Activated CD4-positive, alpha-beta T cell treated with anti-CD3 and anti-CD28 coated beads, Interleukin-2, amount 50 U/mL, for 24 hours (primary cell): ENCODE results near the gene RBM18.

Source experiments
- DNase-seq, 2 donors: peaks; one replicate each; pipeline ENCODE4 v3.0.0-alpha.2; 2020; ENCODE audit warnings: low read depth in 1 of 2, low spot score in 1 of 2

RBM18 gene

GRCh38 chr9:122206118-122207046 is 58.3 kb downstream of the RBM18 start:
- no peak for DNase-seq

- DNase-seq = no peak
Measured at GRCh38 chr9:122205176-122205575, 59.5 kb downstream of the RBM18 start.

- DNase-seq = no peak
Measured at GRCh38 chr9:122204491-122204890, 60.1 kb downstream of the RBM18 start.

- no peak for DNase-seq
Measured at GRCh38 chr9:122204055-122204454, 60.6 kb downstream of the RBM18 start.

GRCh38 chr9:122202111-122202510 is 62.5 kb downstream of the RBM18 start:
- DNase-seq = no peak

- DNase-seq = no peak
Measured at GRCh38 chr9:122201641-122202040, 63.0 kb downstream of the RBM18 start.

- no peak for DNase-seq
Measured at GRCh38 chr9:122200960-122201595, 63.6 kb downstream of the RBM18 start.

GRCh38 chr9:122197882-122198281 is 66.8 kb downstream of the RBM18 start:
- no peak for DNase-seq

- DNase-seq = no peak
Measured at GRCh38 chr9:122197426-122197825, 67.2 kb downstream of the RBM18 start.

GRCh38 chr9:122195875-122196274 is 68.8 kb downstream of the RBM18 start:
- DNase-seq = no peak

- DNase-seq = no peak
Measured at GRCh38 chr9:122193651-122194050, 71.0 kb downstream of the RBM18 start.

- DNase-seq = no peak
Measured at GRCh38 chr9:122192914-122193525, 71.6 kb downstream of the RBM18 start.

GRCh38 chr9:122192261-122192875 is 72.3 kb downstream of the RBM18 start:
- no peak for DNase-seq

- DNase-seq = no peak
Measured at GRCh38 chr9:122191584-122191983, 73.1 kb downstream of the RBM18 start.

GRCh38 chr9:122190597-122191381 is 73.9 kb downstream of the RBM18 start:
- DNase-seq = no peak

- no peak for DNase-seq
Measured at GRCh38 chr9:122188369-122188768, 76.3 kb downstream of the RBM18 start.
